Neural progenitor cell (in vitro differentiated cells): ENCODE results near the gene C11orf98. TPM values are rescaled to one million over a fixed set of nuclear protein-coding genes. Genes with fewer than 3 reads are reported as not detected.
"Not testable (repeated sequence)": the region's sequence is repeated elsewhere in the genome, so short reads cannot be mapped to it uniquely, and the experiment has no call there.

Experiments used
- DNase-seq: peaks from one replicate; pipeline ENCODE4 v3.0.0-alpha.2; 2016; ENCODE audit warnings: low spot score
- H2AFZ ChIP-seq: fragments of 200-600 bp; sonication (generic); replicated peaks from 2 replicates; pipeline ENCODE4 v1.6.1; 2016; ENCODE audit warnings: antibody characterized with exemption
- H3F3A ChIP-seq: fragments of 200-600 bp; sonication (generic); 2 replicates; pipeline ENCODE4 v1.6.1; 2016; ENCODE audit warnings: antibody characterized with exemption, low read depth
- H3K27ac ChIP-seq: fragments of 200-600 bp; sonication (generic); 2 replicates; pipeline ENCODE4 v1.5.1; 2016; ENCODE audit warnings: mild to moderate bottlenecking
- H3K27me3 ChIP-seq: fragments of 200-600 bp; sonication (generic); 2 replicates; pipeline ENCODE4 v1.6.1; 2016; ENCODE audit warnings: mild to moderate bottlenecking, moderate library complexity
- H3K36me3 ChIP-seq: fragments of 200-600 bp; sonication (generic); 2 replicates; pipeline ENCODE4 v1.5.1; 2016
- H3K4me1 ChIP-seq: fragments of 200-600 bp; sonication (generic); 2 replicates; pipeline ENCODE4 v1.6.1; 2016; ENCODE audit warnings: mixed run types
- H3K4me2 ChIP-seq: fragments of 200-600 bp; sonication (generic); 2 replicates; pipeline ENCODE4 v1.6.1; 2016
- H3K4me3 ChIP-seq: fragments of 200-600 bp; sonication (generic); 2 replicates; pipeline ENCODE4 v1.5.1; 2016
- H3K79me2 ChIP-seq: fragments of 200-600 bp; sonication (generic); 2 replicates; pipeline ENCODE4 v1.6.1; 2016; ENCODE audit warnings: low read depth
- H3K9ac ChIP-seq: fragments of 200-600 bp; sonication (generic); 2 replicates; pipeline ENCODE4 v1.6.1; 2016
- H3K9me3 ChIP-seq: fragments of 200-600 bp; sonication (generic); 2 replicates; pipeline ENCODE4 v1.5.1; 2016; ENCODE audit warnings: low read depth
- H4K20me1 ChIP-seq: fragments of 200-600 bp; sonication (generic); 2 replicates; pipeline ENCODE4 v1.6.1; 2016; ENCODE audit warnings: low read depth
- H3K27ac Mint-ChIP-seq: 3 replicates; pipeline ENCODE4 v1.8.0; 2021; ENCODE audit warnings: mixed read lengths
- H3K27me3 Mint-ChIP-seq: 2 replicates; pipeline ENCODE4 v1.8.0; 2022; ENCODE audit warnings: low read depth, mild to moderate bottlenecking, inconsistent platforms, moderate library complexity, mixed read lengths; ENCODE audit not compliant: insufficient read depth
- H3K36me3 Mint-ChIP-seq: 3 replicates; pipeline ENCODE4 v1.8.0; 2021; ENCODE audit warnings: mixed read lengths
- H3K4me1 Mint-ChIP-seq: 3 replicates; pipeline ENCODE4 v1.8.0; 2021; ENCODE audit warnings: mixed read lengths
- H3K4me3 Mint-ChIP-seq: 3 replicates; pipeline ENCODE4 v1.8.0; 2021; ENCODE audit warnings: mild to moderate bottlenecking, moderate library complexity, mixed read lengths
- H3K9me3 Mint-ChIP-seq: 3 replicates; pipeline ENCODE4 v1.8.0; 2020; ENCODE audit warnings: mixed read lengths
- CTCF ChIP-seq: fragments of 200-600 bp; sonication (generic); IDR thresholded peaks from 2 replicates; pipeline ENCODE4 v1.5.1; 2017; ENCODE audit warnings: antibody characterized with exemption, mild to moderate bottlenecking
- EZH2 ChIP-seq: fragments of 200-600 bp; sonication (generic); IDR thresholded peaks from 2 replicates; pipeline ENCODE4 v1.6.1; 2017; ENCODE audit warnings: antibody characterized with exemption, mild to moderate bottlenecking, moderate library complexity
- EZH2phosphoT487 ChIP-seq: fragments of 200-600 bp; sonication (generic); IDR thresholded peaks from 2 replicates; pipeline ENCODE4 v1.6.1; 2017; ENCODE audit warnings: antibody characterized with exemption
- total RNA-seq: library from RNA; depleted of rRNA; stranded (reverse); fragments of >200 nt; gene quantifications from 2 replicates; pipeline ENCODE4 v1.2.3, GENCODE V29; 2015; ENCODE audit warnings: low replicate concordance

Gene C11orf98
- total RNA-seq, 1 donor from 2014 or later, result 73.3 TPM

- DNase-seq, result no peak
- Histone ChIP-seq H3K4me3 (peak overlapping the region; percentile 85), H3K36me3 (no peaks in the 10 kb centered on the region), H4K20me1 (peaks cover 8% of the 10 kb centered on the region), H3K9ac (no peak overlapping the region), H3K27me3 (no peaks in the 10 kb centered on the region), H3K4me1 (peaks cover 7% of the 10 kb centered on the region), H3K79me2 (peaks cover 28% of the 10 kb centered on the region), H3K9me3 (no peaks in the 10 kb centered on the region), H2AFZ (no peak overlapping the region), H3K27ac (no peak overlapping the region), H3F3A (peaks cover 53% of the 10 kb centered on the region), H3K4me2 (peak overlapping the region; percentile 96)
- TF ChIP-seq CTCF (no peak), EZH2 (no peak), EZH2phosphoT487 (no peak)
- Mint-ChIP-seq H3K9me3 (no peaks in the 10 kb centered on the region), H3K36me3 (peaks cover 19% of the 10 kb centered on the region), H3K27ac (peak overlapping the region; percentile 6), H3K4me1 (peaks cover 30% of the 10 kb centered on the region), H3K4me3 (peak overlapping the region; percentile 93), H3K27me3 (peaks cover 2% of the 10 kb centered on the region)
These were observed 12.7 kb upstream of the C11orf98 start for GRCh38 chr11:62677714-62678113.

GRCh38 chr11:62677156-62677555 lies 12.1 kb upstream of the C11orf98 start:
- Histone ChIP-seq H3K79me2 (peaks cover 33% of the 10 kb centered on the region), H3K4me2 (no peak overlapping the region)

GRCh38 chr11:62676698-62677097 lies 11.7 kb upstream of the C11orf98 start:
- no peak for DNase-seq
- H3K36me3 ChIP-seq, result no peaks in the 10 kb centered on the region

More at GRCh38 chr11:62677156-62677555, 12.1 kb upstream of the C11orf98 start:
- Histone ChIP-seq H3K27me3 (no peaks in the 10 kb centered on the region), H2AFZ (no peak overlapping the region), H3K36me3 (no peaks in the 10 kb centered on the region), H4K20me1 (peaks cover 8% of the 10 kb centered on the region), H3K4me3 (no peak overlapping the region), H3F3A (peaks cover 55% of the 10 kb centered on the region), H3K9me3 (no peaks in the 10 kb centered on the region), H3K27ac (no peak overlapping the region), H3K9ac (no peak overlapping the region), H3K4me1 (peaks cover 7% of the 10 kb centered on the region)
- peaks cover 33% of the 10 kb centered on the region for H3K4me1 Mint-ChIP-seq
- peaks cover 19% of the 10 kb centered on the region for H3K36me3 Mint-ChIP-seq
- H3K4me3 Mint-ChIP-seq, result peak overlapping the region; percentile 93
- peaks cover 2% of the 10 kb centered on the region for H3K27me3 Mint-ChIP-seq
- no peak overlapping the region for H3K27ac Mint-ChIP-seq
- no peaks in the 10 kb centered on the region for H3K9me3 Mint-ChIP-seq
- DNase-seq, result no peak
- no peak for TF ChIP-seq EZH2
- TF ChIP-seq CTCF, result no peak
- no peak for TF ChIP-seq EZH2phosphoT487

GRCh38 chr11:62675415-62675814 lies 10.4 kb upstream of the C11orf98 start:
- not testable (repeated sequence) for H3K4me3 Mint-ChIP-seq, H2AFZ ChIP-seq, H3K9me3 Mint-ChIP-seq, H3K36me3 ChIP-seq, H3K27me3 ChIP-seq, H3K27ac Mint-ChIP-seq, H3K4me1 ChIP-seq, H3K9me3 ChIP-seq, H3K4me3 ChIP-seq, H3K27me3 Mint-ChIP-seq, H3K27ac ChIP-seq, H4K20me1 ChIP-seq, H3K4me2 ChIP-seq, H3K9ac ChIP-seq, DNase-seq
- H3K4me1 Mint-ChIP-seq, result peaks cover 33% of the 10 kb centered on the region
- H3K36me3 Mint-ChIP-seq, result peaks cover 19% of the 10 kb centered on the region
- H3K79me2 ChIP-seq, result peaks cover 46% of the 10 kb centered on the region
- peaks cover 63% of the 10 kb centered on the region for H3F3A ChIP-seq

More at GRCh38 chr11:62676698-62677097, 11.7 kb upstream of the C11orf98 start:
- Histone ChIP-seq H3F3A (peaks cover 58% of the 10 kb centered on the region), H3K27me3 (no peaks in the 10 kb centered on the region), H3K4me2 (no peak overlapping the region), H2AFZ (no peak overlapping the region), H3K79me2 (peaks cover 38% of the 10 kb centered on the region), H3K27ac (no peak overlapping the region), H3K4me1 (peaks cover 7% of the 10 kb centered on the region), H3K9me3 (no peaks in the 10 kb centered on the region), H3K9ac (no peak overlapping the region), H3K4me3 (no peak overlapping the region), H4K20me1 (peaks cover 8% of the 10 kb centered on the region)
- TF ChIP-seq EZH2phosphoT487 (no peak), EZH2 (no peak), CTCF (no peak)
- no peak overlapping the region for H3K27ac Mint-ChIP-seq
- peaks cover 19% of the 10 kb centered on the region for H3K36me3 Mint-ChIP-seq
- H3K9me3 Mint-ChIP-seq, result no peaks in the 10 kb centered on the region
- peak overlapping the region; percentile 93 for H3K4me3 Mint-ChIP-seq
- H3K27me3 Mint-ChIP-seq, result peaks cover 2% of the 10 kb centered on the region
- H3K4me1 Mint-ChIP-seq, result peaks cover 33% of the 10 kb centered on the region
